Liver (tissue), 3 donors: ENCODE data around the gene BID.

Experiments used
- CTCF ChIP-seq: fragments of 150-350 bp; IDR thresholded peaks from 2 replicates; pipeline ENCODE4 v1.5.1; 2017; ENCODE audit warnings: improper control_type of control experiment, low read depth, low read length; ENCODE audit not compliant: missing input control
- GABPA ChIP-seq, 2 donors: IDR thresholded peaks in 1 of 2; conservative IDR thresholded peaks in 1 of 2; 2 replicates each; pipeline ENCODE4 v1.6.1; 2016; ENCODE audit warnings: antibody characterized with exemption in 2 of 2, mild to moderate bottlenecking in 1 of 2, moderate library complexity in 1 of 2
- HNF4G ChIP-seq: IDR thresholded peaks from 2 replicates; pipeline ENCODE4 v1.6.1; 2016; ENCODE audit warnings: antibody characterized with exemption
- JUND ChIP-seq, 2 donors: IDR thresholded peaks; 2 replicates each; pipeline ENCODE4 v1.6.1; 2016; ENCODE audit warnings: antibody characterized with exemption in 2 of 2
- SP1 ChIP-seq: IDR thresholded peaks from 2 replicates; pipeline ENCODE4 v1.6.1; 2018; ENCODE audit warnings: antibody characterized with exemption, mild to moderate bottlenecking
- TAF1 ChIP-seq: conservative IDR thresholded peaks from 2 replicates; pipeline ENCODE4 v1.6.1; 2016; ENCODE audit warnings: antibody characterized with exemption, mild to moderate bottlenecking
- YY1 ChIP-seq: IDR thresholded peaks from 2 replicates; pipeline ENCODE4 v1.6.1; 2016; ENCODE audit warnings: antibody characterized with exemption, mild to moderate bottlenecking
- TF ChIP-seq, protein P1 (sequence below): IDR thresholded peaks from 2 replicates; pipeline ENCODE4 v1.6.1; 2016; ENCODE audit warnings: antibody characterized with exemption
- TF ChIP-seq, protein P2 (sequence below): IDR thresholded peaks from 2 replicates; pipeline ENCODE4 v1.6.1; 2016; ENCODE audit warnings: antibody characterized with exemption
- donor health status: healthy.
- donor health status: healthy.

DNA sequence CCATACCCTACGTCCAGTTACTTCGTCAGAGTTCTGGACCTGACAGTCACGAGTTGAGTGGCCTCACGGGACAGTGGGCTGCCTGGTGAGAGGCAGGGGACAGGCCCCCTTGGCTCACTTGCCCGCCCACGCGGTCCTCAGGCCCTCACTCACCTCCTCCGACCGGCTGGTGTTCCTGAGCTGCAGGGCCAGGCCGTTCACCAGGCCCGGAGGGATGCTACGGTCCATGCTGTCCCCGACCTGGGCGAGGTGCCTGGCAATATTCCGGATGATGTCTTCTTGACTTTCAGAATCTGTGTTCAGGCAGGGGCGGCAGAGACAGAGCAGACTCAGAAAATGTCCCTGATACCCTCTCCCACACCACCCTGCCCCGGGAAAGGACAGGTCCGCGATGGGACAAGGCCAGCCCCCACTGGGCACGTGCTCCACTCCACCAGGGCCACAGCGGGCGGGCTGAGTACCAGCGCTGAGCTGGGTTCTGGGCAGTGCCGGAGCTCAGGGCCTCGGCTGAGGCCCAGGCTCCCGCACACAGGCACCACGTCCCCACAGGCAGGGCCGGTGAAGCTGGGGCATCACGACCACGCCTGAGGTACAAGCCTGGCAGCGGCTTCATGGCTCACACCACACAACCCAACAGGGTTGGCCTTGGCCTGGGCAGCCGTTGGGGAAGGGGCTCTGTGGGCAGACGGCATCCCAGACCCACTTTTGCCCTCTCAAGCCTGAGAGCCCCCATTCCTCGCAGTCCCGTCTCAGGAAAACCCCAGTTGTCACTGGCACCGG, 34.9 kb downstream of the BID start:
- TF ChIP-seq TAF1 (no peak), CTCF (no peak), GABPA (IDR thresholded peaks at IDR 0.05 in 1 of 2, conservative IDR thresholded peaks at IDR 0.05 in 1 of 2) (no peak), YY1 (no peak), SP1 (no peak), HNF4G (no peak), JUND (IDR thresholded peaks at IDR 0.05) (no peak)
- TF ChIP-seq, protein P1, sequence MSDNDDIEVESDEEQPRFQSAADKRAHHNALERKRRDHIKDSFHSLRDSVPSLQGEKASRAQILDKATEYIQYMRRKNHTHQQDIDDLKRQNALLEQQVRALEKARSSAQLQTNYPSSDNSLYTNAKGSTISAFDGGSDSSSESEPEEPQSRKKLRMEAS, result no peak
- TF ChIP-seq, protein P2, sequence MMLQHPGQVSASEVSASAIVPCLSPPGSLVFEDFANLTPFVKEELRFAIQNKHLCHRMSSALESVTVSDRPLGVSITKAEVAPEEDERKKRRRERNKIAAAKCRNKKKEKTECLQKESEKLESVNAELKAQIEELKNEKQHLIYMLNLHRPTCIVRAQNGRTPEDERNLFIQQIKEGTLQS, result no peak
